HEK293 (cell line): ENCODE data around the gene CTNNA2.

ENCODE experiments used
- ATF2 ChIP-seq: fragments of 450-650 bp; formaldehyde crosslinking; IDR thresholded peaks from 2 replicates; pipeline ENCODE4 v1.5.1; 2016; ENCODE audit warnings: missing biosample characterization, missing genetic modification characterization, low read depth
- EGR2 ChIP-seq: fragments of 450-650 bp; formaldehyde crosslinking; IDR thresholded peaks from 2 replicates; pipeline ENCODE4 v1.5.1; 2016; ENCODE audit warnings: low read depth, missing biosample characterization, missing genetic modification characterization
- FEZF1 ChIP-seq: fragments of 450-650 bp; formaldehyde crosslinking; IDR thresholded peaks from 2 replicates; pipeline ENCODE4 v1.5.1; 2016; ENCODE audit warnings: missing biosample characterization, missing genetic modification characterization
- HOXC10 ChIP-seq: sonication (generic); formaldehyde crosslinking; IDR thresholded peaks from 2 replicates; pipeline ENCODE4 v1.8.1; 2023; ENCODE audit warnings: mild to moderate bottlenecking, missing genetic modification reagents
- MEIS1 ChIP-seq: sonication (generic); formaldehyde crosslinking; IDR thresholded peaks from 2 replicates; pipeline ENCODE4 v1.8.1; 2022; ENCODE audit warnings: missing genetic modification reagents, mild to moderate bottlenecking, borderline replicate concordance
- MYNN ChIP-seq: fragments of 450-650 bp; formaldehyde crosslinking; IDR thresholded peaks from 2 replicates; pipeline ENCODE4 v1.5.1; 2016; ENCODE audit warnings: missing biosample characterization, missing genetic modification characterization, borderline replicate concordance
- PATZ1 ChIP-seq: fragments of 450-650 bp; formaldehyde crosslinking; IDR thresholded peaks from 2 replicates; pipeline ENCODE4 v1.5.1; 2016; ENCODE audit warnings: missing biosample characterization, missing genetic modification characterization
- PRDM2 ChIP-seq: fragments of 450-650 bp; formaldehyde crosslinking; IDR thresholded peaks from 2 replicates; pipeline ENCODE4 v1.5.1; 2016; ENCODE audit warnings: missing biosample characterization, missing genetic modification characterization, borderline replicate concordance
- SALL2 ChIP-seq: fragments of 450-650 bp; formaldehyde crosslinking; IDR thresholded peaks from 2 replicates; pipeline ENCODE4 v1.5.0; 2017; ENCODE audit warnings: missing biosample characterization, mild to moderate bottlenecking, missing genetic modification characterization, borderline replicate concordance
- TSHZ1 ChIP-seq: fragments of 450-650 bp; formaldehyde crosslinking; IDR thresholded peaks from 2 replicates; pipeline ENCODE4 v1.5.1; 2016; ENCODE audit warnings: missing biosample characterization, missing genetic modification characterization, borderline replicate concordance
- ZBTB26 ChIP-seq: fragments of 450-650 bp; formaldehyde crosslinking; optimal IDR thresholded peaks from 2 replicates; pipeline ENCODE3; 2016; ENCODE audit warnings: missing biosample characterization, mild to moderate bottlenecking, missing genetic modification characterization
- ZBTB7A ChIP-seq: fragments of 450-650 bp; formaldehyde crosslinking; IDR thresholded peaks from 2 replicates; pipeline ENCODE4 v1.5.1; 2016; ENCODE audit warnings: low read depth, missing biosample characterization, missing genetic modification characterization
- ZNF521 ChIP-seq: fragments of 450-650 bp; formaldehyde crosslinking; IDR thresholded peaks from 2 replicates; pipeline ENCODE4 v1.5.1; 2017; ENCODE audit warnings: missing biosample characterization, mild to moderate bottlenecking, missing genetic modification characterization
- ZNF558 ChIP-seq: fragments of 450-650 bp; formaldehyde crosslinking; IDR thresholded peaks from 2 replicates; pipeline ENCODE4 v1.5.1; 2016; ENCODE audit warnings: missing biosample characterization, missing genetic modification characterization

The CTNNA2 gene

GRCh38 chr2:79980116-79980515, 467.3 kb downstream of the CTNNA2 start (continued):
- TF ChIP-seq ZBTB26 (tag by site-specific recombination) (no peak), ZNF521 (no peak), PRDM2 (tag by site-specific recombination) (no peak), SALL2 (tag by site-specific recombination) (no peak), FEZF1 (tag by site-specific recombination) (no peak), MEIS1 (CRISPR knock-in tag) (no peak), EGR2 (tag by site-specific recombination) (no peak), ZNF558 (tag by site-specific recombination) (no peak), ZBTB7A (tag by site-specific recombination) (no peak), TSHZ1 (no peak), MYNN (tag by site-specific recombination) (no peak), HOXC10 (no peak), ATF2 (tag by site-specific recombination) (no peak), PATZ1 (tag by site-specific recombination) (no peak)
